HG02943 (cell line): Measurements from ENCODE around the gene CCDC198.
A peak's percentile ranks its signal among the peaks of the same experiment; 100 is the strongest.

Source experiments
- ATAC-seq: cut with Tn5 transposase; IDR thresholded peaks from one replicate; pipeline ENCODE4 v1.9.1; 2021; ENCODE audit warnings: mild to moderate bottlenecking, low read depth, moderate library complexity; ENCODE audit not compliant: unreplicated experiment

The CCDC198 gene

GRCh38 chr14:57464008-57464730 lies 29.5 kb downstream of the CCDC198 start:
- ATAC-seq, result peak; percentile 90

- no peak for ATAC-seq
Observed at GRCh38 chr14:57462551-57462950, 31.1 kb downstream of the CCDC198 start.

- ATAC-seq, result no peak
Observed at GRCh38 chr14:57461777-57462320, 31.8 kb downstream of the CCDC198 start.

GRCh38 chr14:57435923-57436322 lies 57.7 kb downstream of the CCDC198 start:
- no peak for ATAC-seq

- ATAC-seq, result no peak
Observed at GRCh38 chr14:57420986-57421385, 72.7 kb downstream of the CCDC198 start.

- no peak for ATAC-seq
Observed at GRCh38 chr14:57420033-57420432, 73.6 kb downstream of the CCDC198 start.
